K562 (cell line): ENCODE results near the gene DUOX2. TPM values are rescaled to one million over a fixed set of nuclear protein-coding genes. Genes with fewer than 3 reads are reported as not detected.

ENCODE experiments used
- ATAC-seq: fragments of 200-7000 bp; cut with Tn5 transposase; 3 replicates; pipeline ENCODE4 v1.9.1; 2020; ENCODE audit warnings: moderate library complexity
- BruUV-seq: library from RNA; stranded (reverse); fragments of 400-500 nt; replicated peaks from 2 replicates; lab custom pipeline; 2021; lab: Mats Ljungman, UMichigan
- CTCF ChIA-PET: fragments of 300-600 bp; formaldehyde crosslinking; extraction: SDS; loops from one replicate; lab custom pipeline; 2021; ENCODE audit warnings: low intra/inter-chr PET ratio; lab: Yijun Ruan, JAX
- POLR2A ChIA-PET: fragments of 300-600, 350-650 bp; sonication (Branson Sonifier 250); formaldehyde crosslinking; extraction: SDS; loops from one replicate; lab custom pipeline; 2021; ENCODE audit warnings: antibody characterized with exemption, inconsistent platforms; lab: Yijun Ruan, JAX
- DNase-seq, 4 experiments: peaks; one replicate each; pipeline versions ENCODE4 v3.0.0 to v3.0.0-alpha.2; 2011 to 2018; ENCODE audit warnings: low spot score in 3 of 4, mixed read lengths in 3 of 4; ENCODE audit errors: extremely low read depth in 1 of 4
- FAIRE-seq: peaks from 2 replicates; lab custom pipeline; 2011; peaks lifted over from hg19 to GRCh38; lab: Jason Lieb, UNC
- H2AFZ ChIP-seq: 2 replicates; pipeline ENCODE4 v1.6.0; 2011; ENCODE audit warnings: low read depth, low read length, control low read depth, inconsistent platforms
- H3K27ac ChIP-seq: fragments of 200-600 bp; 3 replicates; pipeline ENCODE4 v1.8.0; 2011; ENCODE audit warnings: low read depth, mild to moderate bottlenecking, control low read depth, inconsistent platforms, low read length, moderate library complexity, mixed read lengths; ENCODE audit errors: extremely low read depth
- H3K27me3 ChIP-seq, 2 experiments: fragments of 300-600 bp in 1 of 2; 2 replicates in 1 of 2; 3 replicates in 1 of 2; pipeline versions ENCODE4 v1.6.0 to v1.8.0; 2011; ENCODE audit warnings: inconsistent platforms in 2 of 2, low read length in 2 of 2, mild to moderate bottlenecking in 1 of 2, mixed read lengths in 1 of 2, moderate library complexity in 1 of 2; ENCODE audit not compliant: control insufficient read depth in 2 of 2, insufficient read depth in 2 of 2
- H3K36me3 ChIP-seq: fragments of 300-600 bp; 3 replicates; pipeline ENCODE4 v1.8.0; 2011; ENCODE audit warnings: mild to moderate bottlenecking, low read length, inconsistent platforms; ENCODE audit not compliant: control insufficient read depth, insufficient read depth
- H3K4me1 ChIP-seq, 2 experiments: fragments of 200-600 bp in 1 of 2; replicated peaks in 1 of 2; 2 replicates in 1 of 2; 3 replicates in 1 of 2; pipeline versions ENCODE4 v1.5.1 to v1.8.0; 2011; ENCODE audit warnings: inconsistent platforms in 2 of 2, low read length in 2 of 2, mild to moderate bottlenecking in 1 of 2, mixed read lengths in 1 of 2, moderate library complexity in 1 of 2; ENCODE audit not compliant: control insufficient read depth in 2 of 2, insufficient read depth in 2 of 2
- H3K4me2 ChIP-seq: 2 replicates; pipeline ENCODE4 v1.6.1; 2011; ENCODE audit warnings: low read length, control low read depth, inconsistent platforms, mixed read lengths; ENCODE audit not compliant: insufficient read depth
- H3K4me3 ChIP-seq: fragments of 200-600 bp; sonication (generic), shearing (Covaris generic); 2 replicates; pipeline ENCODE4 v1.5.1; 2016; ENCODE audit warnings: control low read depth, inconsistent platforms
- H3K79me2 ChIP-seq: fragments of 200-600 bp; 3 replicates; pipeline ENCODE4 v1.8.0; 2011; ENCODE audit warnings: low read length, inconsistent platforms; ENCODE audit not compliant: control insufficient read depth, insufficient read depth
- H3K9ac ChIP-seq, 2 experiments: 2 replicates each; pipeline versions ENCODE4 v1.6.0 to v1.6.1; 2011; ENCODE audit warnings: low read depth in 2 of 2, low read length in 2 of 2, control low read depth in 1 of 2, inconsistent platforms in 1 of 2, mild to moderate bottlenecking in 1 of 2, mixed read lengths in 1 of 2; ENCODE audit not compliant: insufficient read depth in 1 of 2
- H3K9me1 ChIP-seq: one replicate; pipeline ENCODE4 v1.6.0; 2011; ENCODE audit warnings: inconsistent platforms, mild to moderate bottlenecking, low read length, moderate library complexity; ENCODE audit not compliant: control insufficient read depth, insufficient read depth
- H3K9me3 ChIP-seq: replicated peaks from 2 replicates; pipeline ENCODE4 v1.5.1; 2011; ENCODE audit warnings: low read depth, low read length, inconsistent platforms; ENCODE audit not compliant: control insufficient read depth, insufficient read depth
- H4K20me1 ChIP-seq: replicated peaks from 2 replicates; pipeline ENCODE4 v1.6.1; 2011; ENCODE audit warnings: low read length, inconsistent platforms, mixed read lengths; ENCODE audit not compliant: control insufficient read depth, insufficient read depth
- ATF3 ChIP-seq, 2 experiments: fragments of 450-650 bp in 1 of 2; sonication (generic) in 1 of 2; formaldehyde crosslinking in 1 of 2; IDR thresholded peaks in 1 of 2; conservative IDR thresholded peaks in 1 of 2; 2 replicates each; pipeline versions ENCODE4 v1.6.1 to v1.8.1; 2016 to 2023; ENCODE audit warnings: mild to moderate bottlenecking in 2 of 2, moderate library complexity in 2 of 2, inconsistent platforms in 1 of 2, missing genetic modification reagents in 1 of 2
- ATF7 ChIP-seq: fragments of 450-650 bp; IDR thresholded peaks from 2 replicates; pipeline ENCODE4 v1.7.1; 2014; ENCODE audit warnings: mild to moderate bottlenecking, moderate library complexity
- CREM ChIP-seq: IDR thresholded peaks from 2 replicates; pipeline ENCODE4 v1.6.1; 2014; ENCODE audit warnings: antibody characterized with exemption, low read depth
- FOSL1 ChIP-seq: fragments of 200-800 bp; sonication (Bioruptor generic); conservative IDR thresholded peaks from 2 replicates; pipeline ENCODE4 v1.6.1; 2016; ENCODE audit warnings: missing genetic modification characterization, missing compliant biosample characterization
- JUN ChIP-seq, 2 experiments: sonication (generic) in 1 of 2; formaldehyde crosslinking in 1 of 2; IDR thresholded peaks; 2 replicates each; pipeline versions ENCODE4 v1.6.1 to v1.8.0; 2012 to 2022; ENCODE audit warnings: borderline replicate concordance in 2 of 2, mild to moderate bottlenecking in 2 of 2, improper control_type of control experiment in 1 of 2, low read depth in 1 of 2, low read length in 1 of 2, missing genetic modification reagents in 1 of 2
- JUND ChIP-seq, 2 experiments: IDR thresholded peaks; 2 replicates in 1 of 2; 3 replicates in 1 of 2; pipeline ENCODE4 v1.6.1; 2011; ENCODE audit warnings: borderline replicate concordance in 2 of 2, low read depth in 2 of 2, low read length in 2 of 2, improper control_type of control experiment in 1 of 2, missing biosample characterization in 1 of 2, missing genetic modification characterization in 1 of 2, missing genetic modification reagents in 1 of 2
- MIER1 ChIP-seq: fragments of 450-650 bp; IDR thresholded peaks from 2 replicates; pipeline ENCODE4 v1.6.1; 2016; ENCODE audit warnings: antibody characterized with exemption, mild to moderate bottlenecking, low read depth
- STAG1 ChIP-seq: sonication (generic); formaldehyde crosslinking; IDR thresholded peaks from 2 replicates; pipeline ENCODE4 v1.5.0; 2020; ENCODE audit warnings: missing genetic modification reagents, borderline replicate concordance
- ZNF253 ChIP-seq: fragments of 250-450 bp; sonication (Bioruptor Pico); conservative IDR thresholded peaks from 2 replicates; pipeline ENCODE4 v1.6.1; 2021; ENCODE audit warnings: mild to moderate bottlenecking
- WGBS: fragments of 100-300 bp; shearing (Covaris generic); methylation state at CpG from one replicate; pipeline ENCODE4 v1.1.6; 2016; ENCODE audit warnings: low coverage, mixed read lengths; ENCODE audit not compliant: insufficient coverage; ENCODE audit errors: missing lambda C conversion rate; 5-methylcytosine and 5-hydroxymethylcytosine counted together
- in situ Hi-C: fragments of 300-500 bp; cut with MboI; formaldehyde crosslinking; loops from 4 replicates; pipeline ENCODE4 v1.15.0; 2018; ENCODE audit warnings: inconsistent platforms, mixed read lengths
- intact Hi-C: fragments of 100-400 bp; cut with micrococcal nuclease; formaldehyde crosslinking; loops from 2 replicates; pipeline ENCODE4 v1.14.2; 2022
- polyA plus RNA-seq, 8 experiments: library from polyadenylated mRNA; depleted of rRNA in 4 of 8; stranded (reverse) in 5 of 8; unstranded in 3 of 8; fragments of >200 nt; fragmentation: Nextera tagmentation in 2 of 8; fragmentation: Illumina TruSeq in 1 of 8; extraction: Ambion mirVana in 2 of 8; extraction: Trizol in 1 of 8; gene quantifications; 2 replicates each; pipeline versions ENCODE4 v1.2.1 to v1.2.3, GENCODE V29; 2011 to 2014; ENCODE audit warnings: inconsistent platforms in 1 of 8, missing spikeins in 1 of 8
- total RNA-seq, 7 experiments: library from RNA; depleted of rRNA in 6 of 7; stranded (reverse); fragments of >200 nt in 6 of 7; fragmentation: Illumina TruSeq in 2 of 7; extraction: Trizol in 2 of 7; gene quantifications; 2 replicates each; pipeline versions ENCODE4 v1.2.1 to v1.2.3, GENCODE V29; 2011 to 2021; ENCODE audit warnings: low replicate concordance in 1 of 7

Gene DUOX2
- total and polyA plus RNA-seq, 9 of the 15 experiments (the other 6 are each of a cell fraction or from before 2014, with no cell fraction given) = 0.01 to 0.03 (median 0.02) TPM; not detected in 6

- ATAC-seq = no peak
- Histone ChIP-seq H3K27me3 (no peaks in the 10 kb centered on the region), H3K9me1 (no peaks in the 10 kb centered on the region), H3K4me3 (no peak overlapping the region), H3K79me2 (no peaks in the 10 kb centered on the region), H3K9ac (no peak overlapping the region), H3K9me3 (no peaks in the 10 kb centered on the region), H3K4me2 (no peak overlapping the region), H3K36me3 (no peaks in the 10 kb centered on the region), H4K20me1 (peaks cover 5% of the 10 kb centered on the region; the same call in 1 of the 2 replicates), H3K27ac (no peak overlapping the region), H3K4me1 (peaks cover 8 to 12% of the 10 kb centered on the region in 2 experiments; a peak in 4 of 5 replicates), H2AFZ (no peak overlapping the region)
- intact Hi-C loops = no loop called here
- DNase-seq = peak in 1 of 4 experiments; percentile 34
- ChIA-PET POLR2A (interaction anchor here (1.3 kb wide), 1 partner anchor 13 kb away, joined by 4 read pairs; no protein-coding TSS in a partner anchor), CTCF (no interaction called here)
- in situ Hi-C loops = no loop called here
- FAIRE-seq = peak; percentile 54
- BruUV-seq = no TSS peak
- 14% methylated on average over 1 of the region's 1 CpG for WGBS
- TF ChIP-seq JUND (IDR thresholded peaks at IDR 0.05; ENCODE audit: borderline replicate concordance, low read depth, low read length) (peak; percentile 79), JUND (tag; IDR thresholded peaks at IDR 0.05; ENCODE audit: borderline replicate concordance, low read depth, low read length) (peak; percentile 77; the same call in 2 of the 3 replicates), MIER1 (no peak), ZNF253 (CRISPR knock-in tag) (no peak), JUN (IDR thresholded peaks at IDR 0.05; ENCODE audit: borderline replicate concordance, low read depth, low read length) (peak; percentile 67; the same call in 1 of the 2 replicates), JUN (CRISPR knock-in tag; IDR thresholded peaks at IDR 0.05; ENCODE audit: borderline replicate concordance) (no peak), ATF3 (IDR thresholded peaks at IDR 0.05) (peak; percentile 95), ATF3 (CRISPR knock-in tag; conservative IDR thresholded peaks at IDR 0.05) (no peak), ATF7 (peak; percentile 91), STAG1 (CRISPR knock-in tag) (no peak), FOSL1 (tag) (0 out of 2 replicates have a peak, but pooled peaks have one; percentile 1), CREM (0 out of 2 replicates have a peak, but pooled peaks have one; percentile 46)
These were observed 44.0 kb upstream of the DUOX2 start for GRCh38 chr15:45157974-45158373.
